ENCODE measurements around the gene DIDO1.

DIDO1 gene

GRCh38 chr20:62893700-62894099, 32.6 kb downstream of the DIDO1 start:
- Histone ChIP-seq H3K9me3 (no peaks in the 10 kb centered on the region), H3K36me3 (peaks cover 81% of the 10 kb centered on the region), H3K4me3 (ENCODE audit: low read depth, low read length) (no peak overlapping the region), H3K27me3 (no peaks in the 10 kb centered on the region), H3K4me1 (no peaks in the 10 kb centered on the region)
- no peak for DNase-seq
- TF ChIP-seq, protein P1, sequence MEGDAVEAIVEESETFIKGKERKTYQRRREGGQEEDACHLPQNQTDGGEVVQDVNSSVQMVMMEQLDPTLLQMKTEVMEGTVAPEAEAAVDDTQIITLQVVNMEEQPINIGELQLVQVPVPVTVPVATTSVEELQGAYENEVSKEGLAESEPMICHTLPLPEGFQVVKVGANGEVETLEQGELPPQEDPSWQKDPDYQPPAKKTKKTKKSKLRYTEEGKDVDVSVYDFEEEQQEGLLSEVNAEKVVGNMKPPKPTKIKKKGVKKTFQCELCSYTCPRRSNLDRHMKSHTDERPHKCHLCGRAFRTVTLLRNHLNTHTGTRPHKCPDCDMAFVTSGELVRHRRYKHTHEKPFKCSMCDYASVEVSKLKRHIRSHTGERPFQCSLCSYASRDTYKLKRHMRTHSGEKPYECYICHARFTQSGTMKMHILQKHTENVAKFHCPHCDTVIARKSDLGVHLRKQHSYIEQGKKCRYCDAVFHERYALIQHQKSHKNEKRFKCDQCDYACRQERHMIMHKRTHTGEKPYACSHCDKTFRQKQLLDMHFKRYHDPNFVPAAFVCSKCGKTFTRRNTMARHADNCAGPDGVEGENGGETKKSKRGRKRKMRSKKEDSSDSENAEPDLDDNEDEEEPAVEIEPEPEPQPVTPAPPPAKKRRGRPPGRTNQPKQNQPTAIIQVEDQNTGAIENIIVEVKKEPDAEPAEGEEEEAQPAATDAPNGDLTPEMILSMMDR (IDR thresholded peaks at IDR 0.05; ENCODE audit: low read depth, low read length), result peak; percentile 43

DNA sequence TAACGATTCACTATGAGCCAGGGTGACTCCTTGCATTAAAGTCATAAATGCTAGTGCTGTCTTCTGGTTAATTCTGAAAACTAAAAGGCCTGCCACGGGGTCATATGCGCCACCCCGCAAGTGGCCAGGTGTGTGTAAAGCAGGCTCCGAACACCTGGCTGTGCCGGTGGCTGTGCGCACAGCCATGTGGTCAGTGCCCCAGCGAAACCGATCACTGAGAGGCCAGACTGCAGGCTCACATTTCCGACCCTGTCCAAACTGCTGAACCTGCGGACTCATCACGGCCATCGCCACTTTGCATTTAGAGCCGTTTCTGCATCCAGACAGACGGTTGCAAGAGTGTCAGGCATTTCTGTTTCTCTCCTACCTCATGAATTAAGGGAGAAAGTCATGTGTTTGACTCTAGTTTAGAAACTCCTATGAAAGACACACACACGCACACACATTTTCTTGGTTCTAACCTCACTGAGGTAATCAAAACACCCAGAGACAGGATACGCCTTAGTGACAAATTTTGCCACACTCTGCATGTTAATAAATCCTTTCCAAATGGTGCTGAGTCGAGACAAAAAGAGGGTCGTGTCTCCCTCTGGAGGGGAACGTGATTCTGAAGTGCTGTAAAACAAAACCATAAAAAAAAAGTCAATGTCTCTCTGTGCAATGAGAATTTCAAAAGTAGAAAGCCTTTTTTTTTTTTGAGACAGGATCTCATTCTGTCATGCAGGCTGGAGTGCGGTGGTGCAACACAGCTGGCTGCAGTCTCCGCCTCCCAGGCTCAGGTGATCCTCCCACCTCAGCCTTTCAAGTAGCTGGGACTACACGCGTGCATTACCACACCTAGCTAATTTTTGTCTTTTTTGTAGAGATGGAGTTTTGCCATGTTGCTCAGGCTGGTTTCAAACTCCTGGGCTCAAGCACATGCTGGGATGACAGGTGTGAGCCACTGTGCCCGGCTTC, 33.7 kb downstream of the DIDO1 start:
- H3K36me3 ChIP-seq, result peaks cover 92% of the 10 kb centered on the region
- TF ChIP-seq, protein P1 (IDR thresholded peaks at IDR 0.05; ENCODE audit: low read depth, low read length), result no peak
- no peak overlapping the region for H3K4me3 ChIP-seq (ENCODE audit: low read depth, low read length)
- H3K4me1 ChIP-seq, result peaks cover 7% of the 10 kb centered on the region
- H3K9me3 ChIP-seq, result no peaks in the 10 kb centered on the region
- H3K27me3 ChIP-seq, result no peaks in the 10 kb centered on the region
- no peak for DNase-seq

DNA sequence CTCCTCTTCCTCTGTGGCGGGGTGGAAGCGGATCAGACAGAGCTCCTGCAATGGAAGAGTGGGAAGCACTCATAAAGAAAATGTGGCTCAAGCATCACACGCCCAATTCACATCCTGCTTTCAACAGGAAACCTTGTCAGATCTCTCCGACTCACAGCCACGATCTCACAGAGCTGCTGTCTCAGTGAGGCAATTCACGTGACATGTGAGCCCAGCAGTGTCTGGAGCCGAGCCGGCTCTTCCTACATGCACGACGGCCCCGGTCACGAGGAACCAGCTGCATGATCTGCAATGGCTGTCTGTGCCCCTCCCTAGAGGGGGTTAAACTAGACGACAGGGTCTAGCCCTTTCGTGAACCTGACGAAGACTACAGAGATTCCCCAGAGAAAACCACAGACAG, 35.2 kb downstream of the DIDO1 start:
- no peak for DNase-seq
- Histone ChIP-seq H3K4me1 (peaks cover 12% of the 10 kb centered on the region), H3K36me3 (peaks cover 92% of the 10 kb centered on the region), H3K4me3 (ENCODE audit: low read depth, low read length) (no peak overlapping the region), H3K27me3 (no peaks in the 10 kb centered on the region), H3K9me3 (no peaks in the 10 kb centered on the region)
- TF ChIP-seq, protein P1 (IDR thresholded peaks at IDR 0.05; ENCODE audit: low read depth, low read length), result no peak

- Histone ChIP-seq H3K9me3 (no peaks in the 10 kb centered on the region), H3K4me3 (ENCODE audit: low read depth, low read length) (no peak overlapping the region), H3K27me3 (no peaks in the 10 kb centered on the region), H3K36me3 (peaks cover 91% of the 10 kb centered on the region), H3K4me1 (peaks cover 12% of the 10 kb centered on the region)
- DNase-seq, result no peak
- TF ChIP-seq, protein P1 (IDR thresholded peaks at IDR 0.05; ENCODE audit: low read depth, low read length), result no peak
Measured at GRCh38 chr20:62890444-62890843, 35.9 kb downstream of the DIDO1 start.

- Histone ChIP-seq H3K36me3 (peaks cover 90% of the 10 kb centered on the region), H3K27me3 (no peaks in the 10 kb centered on the region), H3K4me3 (ENCODE audit: low read depth, low read length) (no peak overlapping the region), H3K4me1 (peaks cover 12% of the 10 kb centered on the region), H3K9me3 (no peaks in the 10 kb centered on the region)
- DNase-seq, result no peak
- TF ChIP-seq, protein P1 (IDR thresholded peaks at IDR 0.05; ENCODE audit: low read depth, low read length), result no peak
Measured at GRCh38 chr20:62889871-62890270, 36.4 kb downstream of the DIDO1 start.

- no peaks in the 10 kb centered on the region for H3K27me3 ChIP-seq
- no peaks in the 10 kb centered on the region for H3K9me3 ChIP-seq
- DNase-seq, result no peak
- no peak overlapping the region for H3K4me3 ChIP-seq (ENCODE audit: low read depth, low read length)
- peaks cover 86% of the 10 kb centered on the region for H3K36me3 ChIP-seq
- TF ChIP-seq, protein P1 (IDR thresholded peaks at IDR 0.05; ENCODE audit: low read depth, low read length), result no peak
- peaks cover 12% of the 10 kb centered on the region for H3K4me1 ChIP-seq
Measured at GRCh38 chr20:62889411-62889810, 36.9 kb downstream of the DIDO1 start.

Measured in BE2C (cell line).